HG03025 (cell line): ENCODE measurements around the gene TOM1L2.
A peak's percentile ranks its signal among the peaks of the same experiment; 100 is the strongest.

Experiments
- ATAC-seq: cut with Tn5 transposase; IDR thresholded peaks from one replicate; pipeline ENCODE4 v1.9.1; 2021; ENCODE audit warnings: mild to moderate bottlenecking, moderate library complexity; ENCODE audit not compliant: unreplicated experiment, low FRiP score

TOM1L2 gene

DNA sequence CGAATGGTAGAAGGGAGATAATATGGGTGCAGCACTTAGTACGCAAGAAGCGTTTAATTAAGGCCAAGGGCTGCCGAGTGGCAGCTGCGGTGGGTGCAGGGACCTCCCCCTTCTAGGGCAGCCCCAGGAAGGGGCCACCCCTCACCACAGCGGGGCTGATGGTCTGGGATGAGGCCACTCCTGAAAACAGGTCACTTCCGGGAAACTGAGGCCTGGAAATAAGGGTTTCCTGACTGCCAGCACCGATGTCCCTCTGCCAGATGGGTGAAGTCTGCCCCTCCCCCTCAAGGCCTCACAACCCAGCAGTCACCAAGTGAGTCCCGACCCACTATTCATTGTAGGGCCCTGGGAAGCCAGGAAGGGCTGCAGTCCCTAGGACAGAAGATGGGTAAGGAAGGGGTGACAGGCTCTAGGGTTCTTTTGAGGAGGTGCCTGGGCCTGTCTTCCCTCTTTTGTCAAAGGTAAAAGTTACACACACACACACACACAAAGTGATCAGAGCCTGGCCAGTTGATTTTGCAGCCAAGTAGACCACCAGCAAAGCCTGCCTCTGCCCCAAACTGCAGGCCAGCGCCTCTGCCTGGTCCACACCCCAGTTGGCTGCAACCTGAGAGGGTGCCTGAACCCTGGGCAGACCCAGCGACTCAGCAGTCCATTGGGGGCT is 147.9 kb downstream of the TOM1L2 start:
- no peak for ATAC-seq

DNA sequence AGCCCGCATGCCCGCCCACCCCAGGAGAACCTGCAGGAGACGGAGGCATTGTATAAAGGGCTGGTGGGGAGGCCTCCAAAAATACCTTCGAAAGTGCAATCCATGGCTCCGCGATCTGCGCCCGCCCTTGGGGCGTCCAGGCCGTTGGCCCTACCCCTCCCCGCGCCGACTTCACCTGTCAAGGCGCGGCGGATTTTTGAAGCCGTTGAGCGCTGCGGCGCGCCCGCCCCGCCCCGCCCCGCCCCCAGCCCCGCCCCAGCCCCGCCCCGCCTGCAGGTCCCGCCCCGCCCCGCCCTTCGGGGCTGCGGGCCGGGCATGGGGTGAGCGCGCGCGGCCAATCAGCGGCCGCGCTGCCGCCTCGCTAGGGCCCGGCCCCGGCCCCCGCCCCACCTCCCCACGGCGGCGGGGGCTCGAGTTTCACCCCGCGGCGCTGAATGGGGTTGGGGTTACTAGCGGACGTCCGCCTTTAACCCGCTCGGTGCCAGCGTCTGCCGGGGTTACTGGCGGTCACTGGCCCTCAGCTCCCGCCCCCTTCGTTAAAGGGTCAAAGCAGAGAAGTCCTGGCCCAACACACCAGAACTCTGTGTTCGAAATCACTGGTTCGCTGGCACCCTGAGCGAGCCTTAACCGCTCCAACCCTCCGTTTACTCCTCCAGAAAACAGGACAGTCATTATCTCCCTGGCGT is 148.6 kb downstream of the TOM1L2 start:
- ATAC-seq: peak; percentile 66

DNA sequence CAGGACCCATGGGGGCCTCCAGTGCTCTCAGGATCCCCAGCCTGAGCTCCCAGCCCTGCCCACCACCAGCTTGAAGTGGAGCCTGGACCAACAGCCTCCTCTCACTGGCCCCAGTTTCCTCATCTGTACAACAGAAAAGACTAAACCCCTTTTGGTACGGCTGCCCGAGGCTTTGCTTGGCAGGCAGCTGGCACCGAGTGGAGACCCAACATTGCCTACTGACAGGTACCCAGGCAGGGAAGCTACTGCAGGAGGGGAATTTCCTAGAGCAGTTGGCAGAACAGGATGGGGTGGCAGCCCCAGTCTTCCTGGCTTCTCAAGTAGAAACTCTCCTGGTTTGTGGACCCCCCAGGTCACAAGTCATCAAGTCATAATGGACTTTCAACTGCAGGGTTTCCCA is 149.6 kb downstream of the TOM1L2 start:
- ATAC-seq: no peak

DNA sequence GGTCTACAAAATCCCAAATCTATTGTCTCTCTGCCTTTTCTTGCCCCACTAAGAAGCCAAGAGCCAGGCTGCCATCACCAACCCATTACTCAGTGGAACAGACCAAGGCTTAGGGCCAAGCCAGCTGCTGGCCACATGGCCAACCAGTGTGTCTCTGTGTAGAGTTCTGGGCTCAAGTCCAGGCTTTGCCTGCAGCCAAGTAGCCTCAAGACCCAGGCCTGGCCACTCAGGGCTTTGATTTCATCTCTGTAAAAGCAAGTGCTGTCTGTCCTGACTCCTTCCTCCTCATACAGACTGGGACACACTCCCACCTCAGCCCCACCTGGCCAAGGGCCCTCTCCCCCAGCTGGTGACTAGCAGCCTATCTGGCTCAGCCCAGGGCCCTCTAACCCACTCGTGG is 150.0 kb downstream of the TOM1L2 start:
- no peak for ATAC-seq

- ATAC-seq: no peak
These were observed 151.6 kb downstream of the TOM1L2 start for GRCh38 chr17:17820463-17821158.

- ATAC-seq: no peak
These were observed 152.2 kb downstream of the TOM1L2 start for GRCh38 chr17:17820046-17820445.

GRCh38 chr17:17819561-17819995 is 152.6 kb downstream of the TOM1L2 start:
- no peak for ATAC-seq

DNA sequence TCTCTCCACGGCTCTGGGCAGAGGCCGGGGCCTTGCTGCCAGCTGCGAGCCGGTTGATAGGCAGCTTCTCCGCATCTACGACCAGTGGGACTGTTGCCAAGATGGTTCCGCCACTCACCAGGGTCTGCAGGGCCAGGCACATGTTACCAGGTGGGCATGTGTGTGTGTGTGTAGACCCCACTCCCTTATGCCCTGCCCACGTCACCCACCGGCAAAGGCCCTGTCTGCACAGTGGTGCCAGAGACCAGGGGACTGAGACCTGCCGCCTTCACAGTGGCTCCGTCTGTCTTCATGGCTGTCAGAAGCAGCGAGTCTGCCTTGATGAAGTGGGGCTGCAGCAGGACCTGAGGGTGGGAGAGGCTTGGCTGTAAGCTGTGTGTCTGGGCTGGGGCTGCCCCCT is 153.1 kb downstream of the TOM1L2 start:
- no peak for ATAC-seq

DNA sequence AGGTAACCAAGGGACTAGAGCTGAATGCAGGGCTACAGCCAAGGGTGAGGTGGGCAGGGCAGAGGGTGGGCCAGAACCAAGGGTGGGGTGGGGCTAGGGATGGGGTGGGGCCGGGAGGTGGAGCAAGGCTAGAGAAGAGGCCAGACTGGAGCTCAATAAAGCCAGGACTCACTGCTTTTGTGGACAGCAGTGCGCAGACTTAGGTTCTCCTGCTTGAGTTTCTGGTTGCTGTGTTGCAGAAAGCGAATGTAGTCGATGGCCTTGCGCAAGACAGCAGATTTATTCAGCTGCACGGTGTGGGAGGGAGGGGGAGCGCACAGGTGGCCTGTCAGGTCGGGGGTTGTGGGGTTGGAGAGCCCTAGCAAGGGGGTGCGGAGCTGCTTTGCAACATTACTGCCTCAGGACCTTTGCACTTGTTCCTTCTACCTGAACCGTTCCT is 154.1 kb downstream of the TOM1L2 start:
- no peak for ATAC-seq

GRCh38 chr17:17817552-17817947 is 154.7 kb downstream of the TOM1L2 start:
- ATAC-seq: no peak

- ATAC-seq: no peak
These were observed 155.2 kb downstream of the TOM1L2 start for GRCh38 chr17:17816831-17817551.

DNA sequence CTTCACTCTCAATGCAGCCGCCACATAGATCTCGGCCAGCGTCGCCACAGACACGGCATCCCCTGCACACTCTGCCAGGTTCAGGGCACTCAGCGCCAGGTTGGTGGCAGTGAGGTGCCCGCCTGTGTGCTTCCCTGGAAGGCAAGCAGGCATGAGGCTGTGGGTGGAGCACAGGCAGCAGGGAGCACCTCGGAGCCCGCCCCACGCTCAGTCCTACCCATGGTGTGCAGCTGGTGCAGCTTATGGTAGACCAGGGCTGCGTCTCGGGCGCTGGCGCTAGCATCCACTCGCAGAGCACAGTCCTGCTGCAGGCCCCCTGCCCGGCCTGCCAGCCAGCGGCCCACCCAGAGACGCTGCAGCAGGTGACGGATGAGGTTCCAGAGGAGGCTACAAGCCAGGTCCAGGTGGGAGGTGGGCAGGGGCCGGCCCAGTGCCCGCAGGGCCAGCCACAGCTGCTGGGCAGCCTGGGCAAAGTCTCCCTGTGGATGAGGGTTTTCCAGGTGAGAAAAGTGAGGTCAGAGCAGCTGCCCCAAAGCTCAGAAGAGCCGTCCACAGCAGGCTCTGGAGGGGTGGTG is 155.9 kb downstream of the TOM1L2 start:
- no peak for ATAC-seq

DNA sequence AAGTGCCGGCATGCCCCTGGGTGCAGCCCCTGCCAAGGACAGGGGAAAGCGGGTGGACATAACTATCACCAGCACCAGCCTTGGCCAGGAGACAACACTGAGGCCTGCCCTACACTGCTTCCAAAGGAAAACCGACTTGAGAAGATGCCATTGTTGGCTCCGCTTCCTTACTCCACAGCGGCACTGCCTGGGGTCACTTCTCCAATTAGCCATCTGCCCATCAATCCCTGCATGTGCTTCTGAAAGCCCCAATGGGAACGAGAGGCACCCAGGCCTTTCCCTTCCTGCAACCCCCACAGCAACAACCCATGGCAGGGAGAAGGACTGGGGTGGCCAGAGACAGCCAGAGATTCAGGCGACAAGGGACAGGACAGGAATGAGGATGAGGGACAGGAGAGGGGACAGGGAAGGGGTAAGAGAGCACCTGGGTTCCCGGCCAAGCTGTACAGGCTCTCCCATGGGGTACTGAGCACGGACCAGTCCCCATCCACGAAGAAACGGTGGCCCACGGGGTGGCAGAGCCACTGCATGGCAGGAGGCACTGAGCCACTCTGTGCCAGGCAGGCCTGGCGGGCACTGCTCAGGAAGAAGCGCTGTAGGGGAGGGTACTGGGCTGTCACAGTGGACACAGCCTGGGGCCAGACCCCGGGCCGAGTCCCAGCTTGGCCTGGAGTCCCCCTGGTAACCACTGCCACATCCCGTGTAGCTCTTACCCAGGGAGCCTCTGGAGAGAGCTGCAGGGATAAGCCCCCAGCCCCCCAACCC is 156.6 kb downstream of the TOM1L2 start:
- ATAC-seq: no peak

- ATAC-seq: no peak
These were observed 157.2 kb downstream of the TOM1L2 start for GRCh38 chr17:17815062-17815406.

- no peak for ATAC-seq
These were observed 157.8 kb downstream of the TOM1L2 start for GRCh38 chr17:17814162-17815061.

- no peak for ATAC-seq
These were observed 158.5 kb downstream of the TOM1L2 start for GRCh38 chr17:17813725-17814095.

- ATAC-seq: no peak
These were observed 159.0 kb downstream of the TOM1L2 start for GRCh38 chr17:17813055-17813724.

DNA sequence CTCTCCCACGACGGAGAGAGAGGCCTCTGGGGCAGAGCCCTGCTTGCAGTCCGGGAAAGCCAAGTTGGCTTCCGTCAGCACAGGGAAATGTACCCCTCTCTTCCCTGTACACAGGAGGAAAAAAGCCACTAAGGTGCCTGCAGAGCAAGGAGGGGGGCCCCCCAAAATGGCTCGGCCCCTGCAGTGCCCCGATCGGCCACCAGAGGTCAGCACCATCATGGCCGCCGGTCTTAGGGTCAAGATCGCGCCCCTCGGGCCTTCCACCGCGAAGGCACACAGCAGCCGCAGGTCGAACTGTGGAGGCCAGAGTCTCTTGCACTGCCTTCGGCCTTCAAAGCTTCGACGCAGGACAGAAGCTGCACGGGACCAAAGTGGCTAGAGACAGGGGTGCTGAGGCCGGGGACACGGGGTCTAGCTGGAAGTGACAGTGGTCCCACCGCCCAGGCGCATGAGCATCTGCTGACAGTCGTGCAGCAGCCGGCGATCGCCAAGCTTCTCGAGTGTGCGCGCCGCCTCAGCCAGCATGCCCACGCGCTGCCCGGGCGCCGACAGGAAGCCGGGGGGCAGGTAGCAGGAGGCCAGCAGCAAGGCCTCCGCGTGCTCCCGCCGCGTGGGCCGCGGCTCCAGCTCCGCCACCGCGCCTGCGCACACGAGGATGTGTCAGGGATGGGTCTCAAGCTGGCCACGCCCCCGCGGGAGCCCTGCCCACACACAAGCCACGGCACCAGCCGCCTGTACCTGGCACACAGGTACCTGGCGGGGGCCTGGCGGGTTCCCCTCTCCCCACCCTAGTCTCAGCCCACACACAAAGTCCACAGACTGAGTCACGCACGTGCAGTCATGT is 159.8 kb downstream of the TOM1L2 start:
- ATAC-seq: no peak
